ENCODE results near the gene TMEM186. TPM values are rescaled to one million over a fixed set of nuclear protein-coding genes. Genes with fewer than 3 reads are reported as not detected.

TMEM186 gene
- total RNA-seq, 1 donor from 2014 or later = 14.2 TPM

DNA sequence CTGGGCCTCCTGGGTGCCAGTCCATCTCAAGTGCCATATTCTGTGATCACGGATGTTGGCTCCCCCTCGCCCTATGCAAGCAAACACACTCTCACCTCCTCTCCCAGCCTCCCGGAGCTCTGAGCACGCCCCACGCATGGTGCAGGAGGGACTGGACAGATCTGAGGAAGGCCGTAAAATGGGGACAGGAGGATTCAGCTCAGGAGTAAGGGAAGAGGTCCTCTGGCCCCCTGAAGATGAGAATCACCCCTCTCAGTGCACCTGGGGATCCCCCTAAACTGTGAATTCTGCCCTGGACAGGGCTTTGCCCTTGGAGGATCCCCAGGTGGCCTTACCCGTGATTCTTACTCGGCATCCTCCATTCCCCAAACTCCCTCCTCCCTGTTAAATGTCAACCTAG lies 15.6 kb downstream of the TMEM186 start:
- no peak for DNase-seq (ENCODE audit: extremely low spot score, unreplicated experiment)
- TF ChIP-seq, protein P1, sequence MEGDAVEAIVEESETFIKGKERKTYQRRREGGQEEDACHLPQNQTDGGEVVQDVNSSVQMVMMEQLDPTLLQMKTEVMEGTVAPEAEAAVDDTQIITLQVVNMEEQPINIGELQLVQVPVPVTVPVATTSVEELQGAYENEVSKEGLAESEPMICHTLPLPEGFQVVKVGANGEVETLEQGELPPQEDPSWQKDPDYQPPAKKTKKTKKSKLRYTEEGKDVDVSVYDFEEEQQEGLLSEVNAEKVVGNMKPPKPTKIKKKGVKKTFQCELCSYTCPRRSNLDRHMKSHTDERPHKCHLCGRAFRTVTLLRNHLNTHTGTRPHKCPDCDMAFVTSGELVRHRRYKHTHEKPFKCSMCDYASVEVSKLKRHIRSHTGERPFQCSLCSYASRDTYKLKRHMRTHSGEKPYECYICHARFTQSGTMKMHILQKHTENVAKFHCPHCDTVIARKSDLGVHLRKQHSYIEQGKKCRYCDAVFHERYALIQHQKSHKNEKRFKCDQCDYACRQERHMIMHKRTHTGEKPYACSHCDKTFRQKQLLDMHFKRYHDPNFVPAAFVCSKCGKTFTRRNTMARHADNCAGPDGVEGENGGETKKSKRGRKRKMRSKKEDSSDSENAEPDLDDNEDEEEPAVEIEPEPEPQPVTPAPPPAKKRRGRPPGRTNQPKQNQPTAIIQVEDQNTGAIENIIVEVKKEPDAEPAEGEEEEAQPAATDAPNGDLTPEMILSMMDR (conservative IDR thresholded peaks at IDR 0.05) = no peak
- Mint-ChIP-seq H3K4me3 (no peak overlapping the region), H3K4me1 (ENCODE audit: unreplicated experiment) (peaks cover 5% of the 10 kb centered on the region), H3K36me3 (peaks cover 9% of the 10 kb centered on the region), H3K9me3 (no peaks in the 10 kb centered on the region), H3K27ac (no peak overlapping the region), H3K27me3 (no peaks in the 10 kb centered on the region)

DNA sequence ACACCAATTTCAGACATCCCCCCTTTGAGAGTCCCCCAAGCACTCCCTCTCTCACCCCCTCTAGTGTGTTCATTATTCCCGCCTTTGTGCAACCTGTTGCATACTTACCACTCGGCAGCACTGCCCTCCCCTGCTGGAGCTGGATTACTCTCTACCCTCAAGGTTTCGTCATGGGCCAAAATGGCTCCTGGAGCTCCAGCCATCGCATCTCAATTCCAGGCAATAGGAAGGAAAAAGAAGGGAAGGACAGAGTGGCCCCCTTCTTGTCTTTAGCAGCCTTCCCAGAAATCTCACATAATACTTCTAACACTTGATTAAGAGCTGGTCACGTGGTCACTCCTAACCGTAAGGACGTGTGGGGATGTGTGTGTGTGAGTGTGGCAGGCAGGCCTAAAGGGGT lies 20.2 kb downstream of the TMEM186 start:
- TF ChIP-seq, protein P1 (conservative IDR thresholded peaks at IDR 0.05) = no peak
- Mint-ChIP-seq H3K9me3 (no peaks in the 10 kb centered on the region), H3K4me3 (no peak overlapping the region), H3K27ac (no peak overlapping the region), H3K27me3 (no peaks in the 10 kb centered on the region), H3K4me1 (ENCODE audit: unreplicated experiment) (no peaks in the 10 kb centered on the region), H3K36me3 (peaks cover 19% of the 10 kb centered on the region)
- no peak for DNase-seq (ENCODE audit: extremely low spot score, unreplicated experiment)

DNA sequence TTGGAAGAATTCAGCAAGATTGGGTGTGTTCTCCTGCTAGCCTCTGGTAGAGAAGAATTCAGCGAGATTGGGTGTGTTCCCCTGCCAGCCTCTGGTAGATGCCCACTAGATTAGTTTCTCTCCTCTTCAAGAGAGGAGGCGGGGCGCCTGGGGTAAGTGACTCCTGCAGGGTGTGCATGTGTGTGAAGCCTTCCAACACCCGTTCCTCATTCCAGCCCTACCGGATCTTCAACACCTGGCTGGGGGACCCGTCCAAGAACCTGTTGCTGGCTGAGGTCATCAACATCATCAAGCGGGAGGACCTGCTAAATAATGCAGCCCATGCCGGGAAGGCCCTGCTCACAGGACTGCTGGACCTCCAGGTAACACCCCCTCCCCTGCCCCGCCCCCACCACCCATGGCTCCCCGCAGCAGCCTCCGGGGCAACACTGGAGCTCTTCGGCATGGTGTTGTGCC lies 21.3 kb downstream of the TMEM186 start:
- Mint-ChIP-seq H3K4me1 (ENCODE audit: unreplicated experiment) (no peaks in the 10 kb centered on the region), H3K9me3 (no peaks in the 10 kb centered on the region), H3K36me3 (peaks cover 19% of the 10 kb centered on the region), H3K4me3 (no peak overlapping the region), H3K27me3 (no peaks in the 10 kb centered on the region), H3K27ac (peak overlapping the region; percentile 89)
- TF ChIP-seq, protein P1 (conservative IDR thresholded peaks at IDR 0.05) = no peak
- DNase-seq (ENCODE audit: extremely low spot score, unreplicated experiment) = no peak

DNA sequence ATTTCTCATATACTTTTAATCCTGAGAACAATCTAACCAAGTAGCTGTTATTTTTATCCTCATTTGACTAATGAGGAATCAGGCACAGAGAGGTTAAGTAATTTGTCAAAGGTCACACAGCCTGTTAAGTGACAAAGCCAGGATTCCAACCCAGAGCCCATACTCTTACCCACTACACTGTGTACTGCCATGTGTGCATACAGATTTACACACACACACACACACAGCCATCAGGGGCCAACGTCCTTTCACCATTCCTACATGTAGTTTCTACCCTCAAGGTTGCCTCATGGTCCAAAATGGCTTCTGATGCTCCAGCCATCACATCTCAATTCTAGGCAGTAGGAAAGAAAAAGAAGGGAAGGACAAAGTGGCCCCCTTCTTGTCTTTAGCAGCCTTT lies 22.1 kb downstream of the TMEM186 start:
- H3K27ac Mint-ChIP-seq = peak overlapping the region; percentile 89
- H3K36me3 Mint-ChIP-seq = peaks cover 19% of the 10 kb centered on the region
- no peaks in the 10 kb centered on the region for H3K4me1 Mint-ChIP-seq (ENCODE audit: unreplicated experiment)
- no peak for DNase-seq (ENCODE audit: extremely low spot score, unreplicated experiment)
- no peak overlapping the region for H3K4me3 Mint-ChIP-seq
- H3K9me3 Mint-ChIP-seq = no peaks in the 10 kb centered on the region
- no peaks in the 10 kb centered on the region for H3K27me3 Mint-ChIP-seq
- TF ChIP-seq, protein P1 (conservative IDR thresholded peaks at IDR 0.05) = no peak

DNA sequence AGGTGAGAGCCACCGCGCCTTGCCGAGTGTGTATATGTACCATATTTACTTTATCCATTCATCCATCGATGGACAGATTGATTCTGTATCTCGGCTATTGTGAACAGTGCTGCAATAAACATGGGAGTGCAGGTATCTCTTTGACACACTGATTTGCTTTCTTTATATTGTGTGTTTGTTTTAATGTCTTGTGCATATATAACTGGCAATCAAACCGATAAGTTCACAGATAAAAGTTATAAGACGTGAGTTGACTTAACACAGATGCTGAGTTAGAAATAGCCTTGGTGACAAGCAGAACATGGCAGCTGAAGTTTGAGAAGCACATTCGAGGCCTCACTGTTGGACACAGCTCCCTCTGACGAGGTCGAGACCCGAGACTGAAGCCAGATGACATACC lies 23.2 kb downstream of the TMEM186 start:
- H3K27me3 Mint-ChIP-seq = no peaks in the 10 kb centered on the region
- no peak for DNase-seq (ENCODE audit: extremely low spot score, unreplicated experiment)
- no peak overlapping the region for H3K27ac Mint-ChIP-seq
- H3K36me3 Mint-ChIP-seq = peaks cover 18% of the 10 kb centered on the region
- no peak overlapping the region for H3K4me3 Mint-ChIP-seq
- no peaks in the 10 kb centered on the region for H3K4me1 Mint-ChIP-seq (ENCODE audit: unreplicated experiment)
- no peaks in the 10 kb centered on the region for H3K9me3 Mint-ChIP-seq
- TF ChIP-seq, protein P1 (conservative IDR thresholded peaks at IDR 0.05) = no peak

DNA sequence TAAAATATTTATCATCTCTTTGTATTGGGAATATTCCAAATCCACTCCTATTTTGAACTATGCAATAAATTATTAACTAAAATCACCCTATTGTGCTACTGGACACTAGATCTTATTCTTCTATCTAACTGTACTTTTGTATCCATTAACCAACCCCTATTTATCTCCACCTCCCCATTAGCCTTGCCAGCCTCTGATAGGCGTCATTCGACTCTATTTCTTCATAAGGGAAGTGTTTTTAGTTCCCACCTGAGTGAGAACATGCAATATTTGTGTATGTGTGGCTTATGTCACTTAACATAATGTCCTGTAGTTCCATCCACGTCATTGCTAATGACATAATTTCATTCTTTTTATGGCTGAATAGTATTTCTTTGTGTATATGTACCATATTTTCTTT lies 23.9 kb downstream of the TMEM186 start:
- peaks cover 22% of the 10 kb centered on the region for H3K36me3 Mint-ChIP-seq
- TF ChIP-seq, protein P1 (conservative IDR thresholded peaks at IDR 0.05) = no peak
- no peaks in the 10 kb centered on the region for H3K27me3 Mint-ChIP-seq
- H3K4me3 Mint-ChIP-seq = no peak overlapping the region
- DNase-seq (ENCODE audit: extremely low spot score, unreplicated experiment) = no peak
- H3K9me3 Mint-ChIP-seq = no peaks in the 10 kb centered on the region
- no peaks in the 10 kb centered on the region for H3K4me1 Mint-ChIP-seq (ENCODE audit: unreplicated experiment)
- H3K27ac Mint-ChIP-seq = no peak overlapping the region
